ENCODE results near the gene RNU7-1. TPM values are rescaled to one million over a fixed set of nuclear protein-coding genes. Genes with fewer than 3 reads are reported as not detected.
A peak's percentile ranks its signal among the peaks of the same experiment; 100 is the strongest.

The RNU7-1 gene
- total and polyA plus RNA-seq, 10 of the 15 experiments (the other 5 are each of a cell fraction or from before 2014, with no cell fraction given), result not detected

DNA sequence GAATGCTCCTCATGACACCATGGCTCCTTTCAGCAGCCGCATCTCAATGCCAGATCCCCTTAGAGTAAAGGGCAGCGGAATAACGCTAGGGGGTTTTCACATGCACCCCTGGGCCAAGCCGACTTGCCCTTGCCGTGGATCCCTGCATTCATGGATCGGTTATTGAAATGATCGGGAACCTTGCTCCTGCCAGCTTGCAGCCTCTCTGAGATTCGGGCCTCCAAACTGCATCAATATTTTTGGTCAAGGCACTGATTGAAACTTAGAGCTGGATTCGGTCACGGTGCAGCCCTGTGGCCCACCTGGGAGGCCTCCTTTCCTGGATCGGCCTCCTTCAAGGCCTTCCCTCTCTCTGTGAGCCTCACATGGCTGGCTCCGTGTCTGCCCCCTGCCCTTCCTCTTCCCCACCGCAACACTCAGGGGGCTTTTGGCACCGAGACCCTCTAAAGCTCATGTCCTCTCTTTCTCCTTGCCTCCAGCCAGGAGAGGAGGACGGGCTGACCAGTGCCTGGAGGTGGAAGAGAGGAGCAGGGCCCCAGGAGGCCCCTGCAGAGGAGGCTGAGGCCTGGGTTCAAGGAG is 9.3 kb downstream of the RNU7-1 start (continued):
- TF ChIP-seq, protein P1, sequence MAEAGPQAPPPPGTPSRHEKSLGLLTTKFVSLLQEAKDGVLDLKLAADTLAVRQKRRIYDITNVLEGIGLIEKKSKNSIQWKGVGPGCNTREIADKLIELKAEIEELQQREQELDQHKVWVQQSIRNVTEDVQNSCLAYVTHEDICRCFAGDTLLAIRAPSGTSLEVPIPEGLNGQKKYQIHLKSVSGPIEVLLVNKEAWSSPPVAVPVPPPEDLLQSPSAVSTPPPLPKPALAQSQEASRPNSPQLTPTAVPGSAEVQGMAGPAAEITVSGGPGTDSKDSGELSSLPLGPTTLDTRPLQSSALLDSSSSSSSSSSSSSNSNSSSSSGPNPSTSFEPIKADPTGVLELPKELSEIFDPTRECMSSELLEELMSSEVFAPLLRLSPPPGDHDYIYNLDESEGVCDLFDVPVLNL (IDR thresholded peaks at IDR 0.05; ENCODE audit: low read depth, low read length), result no peak
- TF ChIP-seq YBX1 (IDR thresholded peaks at IDR 0.05), result no peak
- no peak for TF ChIP-seq PML (IDR thresholded peaks at IDR 0.05; ENCODE audit: low read length)
- TF ChIP-seq EZH2 (IDR thresholded peaks at IDR 0.05; ENCODE audit: borderline replicate concordance, control insufficient read depth, low read depth, low read length), result no peak
- no peak for TF ChIP-seq ZBED1 (IDR thresholded peaks at IDR 0.05; ENCODE audit: borderline replicate concordance)
- TF ChIP-seq NR2F1 (conservative IDR thresholded peaks at IDR 0.05), result no peak
- TF ChIP-seq MAX (IDR thresholded peaks at IDR 0.05; ENCODE audit: low read depth, low read length), result no peak
- TF ChIP-seq, protein P2, sequence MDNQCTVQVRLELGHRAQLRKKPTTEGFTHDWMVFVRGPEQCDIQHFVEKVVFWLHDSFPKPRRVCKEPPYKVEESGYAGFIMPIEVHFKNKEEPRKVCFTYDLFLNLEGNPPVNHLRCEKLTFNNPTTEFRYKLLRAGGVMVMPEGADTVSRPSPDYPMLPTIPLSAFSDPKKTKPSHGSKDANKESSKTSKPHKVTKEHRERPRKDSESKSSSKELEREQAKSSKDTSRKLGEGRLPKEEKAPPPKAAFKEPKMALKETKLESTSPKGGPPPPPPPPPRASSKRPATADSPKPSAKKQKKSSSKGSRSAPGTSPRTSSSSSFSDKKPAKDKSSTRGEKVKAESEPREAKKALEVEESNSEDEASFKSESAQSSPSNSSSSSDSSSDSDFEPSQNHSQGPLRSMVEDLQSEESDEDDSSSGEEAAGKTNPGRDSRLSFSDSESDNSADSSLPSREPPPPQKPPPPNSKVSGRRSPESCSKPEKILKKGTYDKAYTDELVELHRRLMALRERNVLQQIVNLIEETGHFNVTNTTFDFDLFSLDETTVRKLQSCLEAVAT (IDR thresholded peaks at IDR 0.05), result no peak
- 0 out of 2 replicates have a peak, but pooled peaks have one; percentile 36 for TF ChIP-seq CHD1 (IDR thresholded peaks at IDR 0.05; ENCODE audit: low read depth, low read length)
- TF ChIP-seq CHD4 (IDR thresholded peaks at IDR 0.05), result no peak
- no peak for TF ChIP-seq SRF (IDR thresholded peaks at IDR 0.05; ENCODE audit: low read depth in 2 of 2, low read length in 2 of 2)
- TF ChIP-seq SMAD1 (IDR thresholded peaks at IDR 0.05; ENCODE audit: low read depth, partially characterized antibody), result no peak
- no peak for TF ChIP-seq PAX5 (IDR thresholded peaks at IDR 0.05; ENCODE audit: borderline replicate concordance, low read depth, low read length)
- TF ChIP-seq TBL1XR1 (IDR thresholded peaks at IDR 0.05; ENCODE audit: low read depth, low read length), result no peak
- no peak for TF ChIP-seq POLR2A (IDR thresholded peaks at IDR 0.05; ENCODE audit: low read depth, low read length)

Data from GM12878 (cell line).